ENCODE results near the gene MYO1B. TPM values are rescaled to one million over a fixed set of nuclear protein-coding genes. Genes with fewer than 3 reads are reported as not detected.

The MYO1B gene
- total RNA-seq: 10 to 100 TPM; 31.5 to 35.0 TPM

- peak; percentile 82 for DNase-seq
- Mint-ChIP-seq H3K27ac (peak within 1 kb of the TSS; percentile 57), H3K27me3 (peaks cover 14% of the 10 kb centered on the region), H3K36me3 (peaks cover 20% of the 10 kb centered on the region), H3K4me1 (peaks cover 25% of the 10 kb centered on the region), H3K4me3 (peak within 1 kb of the TSS; percentile 80), H3K9me3 (no peaks in the 10 kb centered on the region)
These were observed at the start of gene MYO1B for GRCh38 chr2:191245046-191245868. MYO1B (plus strand) TSS chr2:191245404; CDS start chr2:191276896, 31,492 bp downstream.

- no peak for DNase-seq
- Mint-ChIP-seq H3K27ac (no peak overlapping the region), H3K4me3 (no peak overlapping the region), H3K36me3 (peaks cover 23% of the 10 kb centered on the region), H3K9me3 (peaks cover 13% of the 10 kb centered on the region), H3K4me1 (peaks cover 53% of the 10 kb centered on the region), H3K27me3 (no peaks in the 10 kb centered on the region)
These were observed 48.1 kb upstream of the MYO1B start for GRCh38 chr2:191197096-191197495.

- H3K36me3 Mint-ChIP-seq: peaks cover 21% of the 10 kb centered on the region
- H3K27me3 Mint-ChIP-seq: no peaks in the 10 kb centered on the region
- no peak overlapping the region for H3K27ac Mint-ChIP-seq
- H3K4me1 Mint-ChIP-seq: peaks cover 54% of the 10 kb centered on the region
- no peak for DNase-seq
- no peak overlapping the region for H3K4me3 Mint-ChIP-seq
- H3K9me3 Mint-ChIP-seq: peaks cover 13% of the 10 kb centered on the region
These were observed 46.9 kb upstream of the MYO1B start for GRCh38 chr2:191198271-191198670.

GRCh38 chr2:191199929-191200512, 45.2 kb upstream of the MYO1B start:
- peaks cover 49% of the 10 kb centered on the region for H3K4me1 Mint-ChIP-seq
- DNase-seq: no peak
- no peak overlapping the region for H3K27ac Mint-ChIP-seq
- peaks cover 12% of the 10 kb centered on the region for H3K9me3 Mint-ChIP-seq
- no peaks in the 10 kb centered on the region for H3K27me3 Mint-ChIP-seq
- no peak overlapping the region for H3K4me3 Mint-ChIP-seq
- peaks cover 19% of the 10 kb centered on the region for H3K36me3 Mint-ChIP-seq

- DNase-seq: no peak
- H3K4me3 Mint-ChIP-seq: no peak overlapping the region
- H3K27ac Mint-ChIP-seq: no peak overlapping the region
- H3K4me1 Mint-ChIP-seq: peaks cover 48% of the 10 kb centered on the region
- H3K36me3 Mint-ChIP-seq: peaks cover 17% of the 10 kb centered on the region
- H3K9me3 Mint-ChIP-seq: peaks cover 9% of the 10 kb centered on the region
- H3K27me3 Mint-ChIP-seq: no peaks in the 10 kb centered on the region
These were observed 44.3 kb upstream of the MYO1B start for GRCh38 chr2:191200910-191201309.

GRCh38 chr2:191202209-191202721, 42.9 kb upstream of the MYO1B start:
- no peaks in the 10 kb centered on the region for H3K27me3 Mint-ChIP-seq
- no peak overlapping the region for H3K4me3 Mint-ChIP-seq
- peaks cover 53% of the 10 kb centered on the region for H3K4me1 Mint-ChIP-seq
- peaks cover 19% of the 10 kb centered on the region for H3K36me3 Mint-ChIP-seq
- no peak for DNase-seq
- H3K9me3 Mint-ChIP-seq: peaks cover 15% of the 10 kb centered on the region
- H3K27ac Mint-ChIP-seq: peak overlapping the region; percentile 76

GRCh38 chr2:191202881-191203397, 42.3 kb upstream of the MYO1B start:
- H3K4me3 Mint-ChIP-seq: no peak overlapping the region
- peaks cover 17% of the 10 kb centered on the region for H3K36me3 Mint-ChIP-seq
- no peaks in the 10 kb centered on the region for H3K27me3 Mint-ChIP-seq
- peaks cover 16% of the 10 kb centered on the region for H3K9me3 Mint-ChIP-seq
- DNase-seq: no peak
- peak overlapping the region; percentile 76 for H3K27ac Mint-ChIP-seq
- H3K4me1 Mint-ChIP-seq: peaks cover 48% of the 10 kb centered on the region

- H3K9me3 Mint-ChIP-seq: peaks cover 13% of the 10 kb centered on the region
- H3K4me1 Mint-ChIP-seq: peaks cover 48% of the 10 kb centered on the region
- H3K27me3 Mint-ChIP-seq: no peaks in the 10 kb centered on the region
- peak overlapping the region; percentile 55 for H3K4me3 Mint-ChIP-seq
- no peak for DNase-seq
- peak overlapping the region; percentile 75 for H3K27ac Mint-ChIP-seq
- peaks cover 17% of the 10 kb centered on the region for H3K36me3 Mint-ChIP-seq
These were observed 40.8 kb upstream of the MYO1B start for GRCh38 chr2:191204433-191204832.

GRCh38 chr2:191206613-191207471, 38.4 kb upstream of the MYO1B start:
- H3K4me3 Mint-ChIP-seq: peak overlapping the region; percentile 49
- peaks cover 13% of the 10 kb centered on the region for H3K36me3 Mint-ChIP-seq
- no peaks in the 10 kb centered on the region for H3K27me3 Mint-ChIP-seq
- H3K9me3 Mint-ChIP-seq: peaks cover 20% of the 10 kb centered on the region
- H3K4me1 Mint-ChIP-seq: peaks cover 39% of the 10 kb centered on the region
- peak overlapping the region; percentile 83 for H3K27ac Mint-ChIP-seq
- DNase-seq: no peak

GRCh38 chr2:191209340-191209739, 35.9 kb upstream of the MYO1B start:
- Mint-ChIP-seq H3K27ac (no peak overlapping the region), H3K4me3 (no peak overlapping the region), H3K4me1 (peaks cover 19% of the 10 kb centered on the region), H3K9me3 (peaks cover 28% of the 10 kb centered on the region), H3K36me3 (peaks cover 17% of the 10 kb centered on the region), H3K27me3 (no peaks in the 10 kb centered on the region)
- no peak for DNase-seq

GRCh38 chr2:191212119-191212518, 33.1 kb upstream of the MYO1B start:
- no peak for DNase-seq
- no peak overlapping the region for H3K27ac Mint-ChIP-seq
- H3K4me1 Mint-ChIP-seq: no peaks in the 10 kb centered on the region
- peaks cover 10% of the 10 kb centered on the region for H3K36me3 Mint-ChIP-seq
- H3K9me3 Mint-ChIP-seq: peaks cover 20% of the 10 kb centered on the region
- no peaks in the 10 kb centered on the region for H3K27me3 Mint-ChIP-seq
- no peak overlapping the region for H3K4me3 Mint-ChIP-seq

- Mint-ChIP-seq H3K27me3 (no peaks in the 10 kb centered on the region), H3K27ac (no peak overlapping the region), H3K4me3 (no peak overlapping the region), H3K36me3 (peaks cover 7% of the 10 kb centered on the region), H3K9me3 (peaks cover 18% of the 10 kb centered on the region), H3K4me1 (peaks cover 10% of the 10 kb centered on the region)
- no peak for DNase-seq
These were observed 31.9 kb upstream of the MYO1B start for GRCh38 chr2:191213333-191213732.

- H3K9me3 Mint-ChIP-seq: peaks cover 16% of the 10 kb centered on the region
- H3K4me3 Mint-ChIP-seq: no peak overlapping the region
- no peaks in the 10 kb centered on the region for H3K27me3 Mint-ChIP-seq
- H3K36me3 Mint-ChIP-seq: peaks cover 7% of the 10 kb centered on the region
- peaks cover 11% of the 10 kb centered on the region for H3K4me1 Mint-ChIP-seq
- no peak overlapping the region for H3K27ac Mint-ChIP-seq
- no peak for DNase-seq
These were observed 30.0 kb upstream of the MYO1B start for GRCh38 chr2:191215230-191215629.

- Mint-ChIP-seq H3K4me1 (peaks cover 14% of the 10 kb centered on the region), H3K36me3 (peaks cover 7% of the 10 kb centered on the region), H3K4me3 (no peak overlapping the region), H3K27me3 (no peaks in the 10 kb centered on the region), H3K27ac (no peak overlapping the region), H3K9me3 (peaks cover 16% of the 10 kb centered on the region)
- DNase-seq: no peak
These were observed 29.5 kb upstream of the MYO1B start for GRCh38 chr2:191215666-191216065.

- H3K4me3 Mint-ChIP-seq: no peak overlapping the region
- H3K4me1 Mint-ChIP-seq: peaks cover 14% of the 10 kb centered on the region
- H3K27ac Mint-ChIP-seq: no peak overlapping the region
- H3K27me3 Mint-ChIP-seq: no peaks in the 10 kb centered on the region
- DNase-seq: no peak
- H3K9me3 Mint-ChIP-seq: peaks cover 10% of the 10 kb centered on the region
- H3K36me3 Mint-ChIP-seq: peaks cover 2% of the 10 kb centered on the region
These were observed 27.6 kb upstream of the MYO1B start for GRCh38 chr2:191217580-191217979.

Measured in activated naive CD8-positive, alpha-beta T cell treated with anti-CD3 and anti-CD28 coated beads for 36 hours (primary cell).